SK-N-SH (cell line): ENCODE measurements around the gene SEC24B. TPM values are rescaled to one million over a fixed set of nuclear protein-coding genes. Genes with fewer than 3 reads are reported as not detected.
A peak's percentile ranks its signal among the peaks of the same experiment; 100 is the strongest.

ENCODE experiments used
- CTCF ChIA-PET: fragments of 300-600, 350-600 bp; formaldehyde crosslinking; extraction: SDS; loops from one replicate; lab custom pipeline; 2021; lab: Yijun Ruan, JAX
- POLR2A ChIA-PET: fragments of 350-600 bp; sonication (Branson Sonifier 250); formaldehyde crosslinking; extraction: SDS; loops from one replicate; lab custom pipeline; 2020; ENCODE audit warnings: antibody characterized with exemption, inconsistent platforms; lab: Yijun Ruan, JAX
- DNase-seq: peaks from one replicate; pipeline ENCODE4 v3.0.0; 2012
- H2AFZ ChIP-seq: fragments of 200-600 bp; sonication (generic); 2 replicates; pipeline ENCODE4 v1.8.1; 2016; ENCODE audit warnings: antibody characterized with exemption, mild to moderate bottlenecking, low read depth
- H3F3A ChIP-seq: fragments of 200-600 bp; sonication (generic); replicated peaks from 2 replicates; pipeline ENCODE3; 2016; ENCODE audit warnings: antibody characterized with exemption, mild to moderate bottlenecking; ENCODE audit not compliant: insufficient read depth
- H3K27ac ChIP-seq, 2 experiments: fragments of 200-500 bp in 1 of 2; fragments of 200-600 bp in 1 of 2; sonication (Bioruptor generic) in 1 of 2; sonication (generic), shearing (Covaris generic) in 1 of 2; 2 replicates each; pipeline versions ENCODE4 v1.5.1 to v1.6.1; 2014 to 2016; ENCODE audit warnings: low read depth in 2 of 2, inconsistent platforms in 1 of 2, low read length in 1 of 2, mild to moderate bottlenecking in 1 of 2, mixed read lengths in 1 of 2
- H3K27me3 ChIP-seq: fragments of 200-600 bp; sonication (generic), shearing (Covaris generic); 2 replicates; pipeline ENCODE4 v1.6.1; 2016; ENCODE audit warnings: mixed run types; ENCODE audit not compliant: insufficient read depth
- H3K36me3 ChIP-seq, 2 experiments: fragments of 200-500 bp in 1 of 2; fragments of 200-600 bp in 1 of 2; sonication (Bioruptor generic) in 1 of 2; sonication (generic) in 1 of 2; replicated peaks in 1 of 2; 2 replicates each; pipeline versions ENCODE3 to v1.5.1; 2014 to 2016; ENCODE audit warnings: low read length in 1 of 2, mild to moderate bottlenecking in 1 of 2; ENCODE audit not compliant: insufficient read depth in 2 of 2, control insufficient read depth in 1 of 2
- H3K4me1 ChIP-seq, 2 experiments: fragments of 200-500 bp in 1 of 2; fragments of 200-600 bp in 1 of 2; sonication (Bioruptor generic) in 1 of 2; sonication (generic), shearing (Covaris generic) in 1 of 2; 2 replicates each; pipeline versions ENCODE4 v1.5.1 to v1.6.1; 2014 to 2016; ENCODE audit warnings: low read depth in 1 of 2, low read length in 1 of 2, mixed run types in 1 of 2; ENCODE audit not compliant: insufficient read depth in 2 of 2, control insufficient read depth in 1 of 2
- H3K4me2 ChIP-seq: fragments of 200-600 bp; sonication (generic), shearing (Covaris generic); 2 replicates; pipeline ENCODE4 v1.6.1; 2017; ENCODE audit warnings: mixed run types
- H3K4me3 ChIP-seq, 2 experiments: fragments of 200-500 bp in 1 of 2; fragments of 200-600 bp in 1 of 2; sonication (Bioruptor generic) in 1 of 2; sonication (generic), shearing (Covaris generic) in 1 of 2; 2 replicates each; pipeline versions ENCODE4 v1.5.1 to v1.8.1; 2014 to 2016; ENCODE audit warnings: low read depth in 2 of 2, inconsistent platforms in 1 of 2, low read length in 1 of 2, mild to moderate bottlenecking in 1 of 2, mixed read lengths in 1 of 2, moderate library complexity in 1 of 2
- H3K79me2 ChIP-seq: fragments of 200-600 bp; sonication (generic); 2 replicates; pipeline ENCODE4 v1.8.1; 2017; ENCODE audit warnings: mild to moderate bottlenecking; ENCODE audit not compliant: insufficient read depth
- H3K9ac ChIP-seq: fragments of 200-600 bp; sonication (generic); 2 replicates; pipeline ENCODE4 v1.6.1; 2017; ENCODE audit warnings: mixed run types
- H3K9me2 ChIP-seq: fragments of 200-600 bp; sonication (generic); 2 replicates; pipeline ENCODE4 v1.6.1; 2017; ENCODE audit warnings: mixed run types
- H3K9me3 ChIP-seq: fragments of 200-600 bp; sonication (generic); 2 replicates; pipeline ENCODE4 v1.6.1; 2017; ENCODE audit warnings: mixed run types, mild to moderate bottlenecking, moderate library complexity
- H4K20me1 ChIP-seq: fragments of 200-600 bp; sonication (generic); 2 replicates; pipeline ENCODE4 v1.6.1; 2017; ENCODE audit warnings: mild to moderate bottlenecking, mixed run types; ENCODE audit not compliant: insufficient read depth
- CHD2 ChIP-seq: fragments of 150-350 bp; IDR thresholded peaks from 2 replicates; pipeline ENCODE4 v1.6.1; 2018; ENCODE audit warnings: low read length; ENCODE audit not compliant: partially characterized antibody
- ELF1 ChIP-seq: IDR thresholded peaks from 2 replicates; pipeline ENCODE4 v1.4.0; 2012
- EP300 ChIP-seq, 2 experiments: IDR thresholded peaks; 2 replicates each; pipeline versions ENCODE4 v1.4.0 to v1.6.1; 2012; ENCODE audit warnings: borderline replicate concordance in 1 of 2, low read depth in 1 of 2, low read length in 1 of 2
- FOSL2 ChIP-seq: IDR thresholded peaks from 2 replicates; pipeline ENCODE4 v1.4.0; 2012; ENCODE audit warnings: low read depth, mild to moderate bottlenecking, moderate library complexity, borderline replicate concordance
- GABPA ChIP-seq: IDR thresholded peaks from 2 replicates; pipeline ENCODE4 v1.4.0; 2012; ENCODE audit warnings: low read depth, mild to moderate bottlenecking
- GATA2 ChIP-seq: sonication (generic); formaldehyde crosslinking; IDR thresholded peaks from 2 replicates; pipeline ENCODE4 v1.5.0; 2020; ENCODE audit warnings: mild to moderate bottlenecking, missing genetic modification reagents
- IRF3 ChIP-seq: fragments of 150-350 bp; IDR thresholded peaks from 2 replicates; pipeline ENCODE4 v1.6.1; 2016; ENCODE audit warnings: mild to moderate bottlenecking, low read depth, low read length
- MAX ChIP-seq: IDR thresholded peaks from 2 replicates; pipeline ENCODE4 v1.4.0; 2012; ENCODE audit warnings: low read depth
- NFIC ChIP-seq: IDR thresholded peaks from 2 replicates; pipeline ENCODE4 v1.4.0; 2012; ENCODE audit warnings: borderline replicate concordance
- NRF1 ChIP-seq: IDR thresholded peaks from 2 replicates; pipeline ENCODE4 v1.6.1; 2012; ENCODE audit warnings: low read depth, mild to moderate bottlenecking, low read length
- PBX3 ChIP-seq: IDR thresholded peaks from 2 replicates; pipeline ENCODE4; 2012
- RAD21 ChIP-seq: IDR thresholded peaks from 2 replicates; pipeline ENCODE4 v1.6.1; 2012; ENCODE audit warnings: mild to moderate bottlenecking, low read length
- RFX5 ChIP-seq: IDR thresholded peaks from 2 replicates; pipeline ENCODE4 v1.6.1; 2012; ENCODE audit warnings: mild to moderate bottlenecking, improper control_type of control experiment, low read length
- RXRA ChIP-seq: IDR thresholded peaks from 2 replicates; pipeline ENCODE4 v1.4.0; 2012; ENCODE audit warnings: low read depth, mild to moderate bottlenecking, borderline replicate concordance
- SMC3 ChIP-seq: IDR thresholded peaks from 2 replicates; pipeline ENCODE4 v1.6.1; 2012; ENCODE audit warnings: low read depth, low read length, improper control_type of control experiment
- TAF1 ChIP-seq: IDR thresholded peaks from 2 replicates; pipeline ENCODE4 v1.6.1; 2012; ENCODE audit warnings: low read depth, mild to moderate bottlenecking, low read length, moderate library complexity, borderline replicate concordance
- TEAD4 ChIP-seq: IDR thresholded peaks from 2 replicates; pipeline ENCODE4 v1.4.0; 2012; ENCODE audit warnings: mild to moderate bottlenecking, borderline replicate concordance; ENCODE audit not compliant: insufficient read depth
- YY1 ChIP-seq: IDR thresholded peaks from 2 replicates; pipeline ENCODE4 v1.4.0; 2012; ENCODE audit warnings: low read depth, mild to moderate bottlenecking
- WGBS: methylation state at CpG from one replicate; pipeline ENCODE4 v1.1.6; 2017; ENCODE audit warnings: low lambda C conversion rate; 5-methylcytosine and 5-hydroxymethylcytosine counted together
- polyA plus RNA-seq, 3 experiments: library from polyadenylated mRNA; depleted of rRNA; stranded (reverse); fragments of >200 nt; gene quantifications; 2 replicates each; pipeline ENCODE4 v1.2.3, GENCODE V29; 2012
- TF ChIP-seq, protein P1 (sequence below): fragments of 200-600 bp; sonication (generic); IDR thresholded peaks from 2 replicates; pipeline ENCODE4 v1.6.1; 2017; ENCODE audit warnings: antibody characterized with exemption, mild to moderate bottlenecking, moderate library complexity
- TF ChIP-seq, protein P2 (sequence below): IDR thresholded peaks from 2 replicates; pipeline ENCODE4 v1.4.0; 2012; ENCODE audit warnings: low read depth, borderline replicate concordance
- TF ChIP-seq, protein P3 (sequence below): IDR thresholded peaks from 2 replicates; pipeline ENCODE4 v1.4.0; 2012; ENCODE audit warnings: low read depth, borderline replicate concordance
- TF ChIP-seq, protein P4 (sequence below): IDR thresholded peaks from 2 replicates; pipeline ENCODE4 v1.6.1; 2012; ENCODE audit warnings: mild to moderate bottlenecking, low read depth, low read length, moderate library complexity

The SEC24B gene
- polyA plus RNA-seq, 1 of the 3 experiments (the other 2 are of a cell fraction), result 23.0 TPM

DNA sequence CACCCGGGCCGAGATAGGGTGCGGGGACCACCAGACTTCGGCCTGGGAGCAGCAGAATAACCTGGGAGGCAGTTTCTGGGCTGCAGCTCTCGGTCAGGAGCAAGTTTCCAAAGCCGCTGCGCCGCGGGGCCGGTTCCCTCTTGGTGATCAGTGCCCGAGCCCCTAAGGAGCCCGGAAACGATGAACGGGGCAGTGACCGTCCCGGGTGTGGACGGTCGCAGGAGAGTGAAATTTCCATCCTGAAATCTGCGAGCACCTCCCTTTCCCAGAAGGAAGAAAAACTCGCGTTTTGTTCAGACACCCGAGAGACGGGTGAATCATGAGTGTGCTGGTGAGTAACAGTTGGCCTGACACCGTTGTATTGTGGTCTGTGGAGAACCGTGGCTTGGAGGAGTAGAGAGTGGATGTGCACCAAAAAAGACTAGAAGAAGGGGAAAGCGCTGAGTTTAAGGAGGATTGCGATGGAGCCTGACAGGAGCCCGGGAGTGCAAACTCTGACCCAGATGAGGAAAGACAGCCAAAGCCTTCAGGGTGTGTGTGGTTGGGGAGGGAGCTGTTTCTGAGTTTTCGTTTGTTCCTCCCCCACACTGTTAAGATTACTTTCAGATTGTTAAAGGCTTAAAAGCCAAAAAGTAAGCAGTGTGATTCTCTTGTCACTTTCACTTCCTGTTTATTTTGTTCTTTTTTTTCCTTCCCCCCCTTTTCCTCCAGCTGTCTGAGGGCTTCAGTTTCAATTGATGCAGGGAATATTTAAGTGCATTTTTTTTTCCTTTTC, 127.3 kb downstream of the SEC24B start:
- Histone ChIP-seq H3K4me2 (peak overlapping the region; percentile 93), H4K20me1 (no peaks in the 10 kb centered on the region), H3K9me2 (no peaks in the 10 kb centered on the region), H3K9ac (peak overlapping the region; percentile 78), H3F3A (peaks cover 14% of the 10 kb centered on the region), H3K4me3 (peak overlapping the region; percentile 84 to 90), H3K36me3 (no peaks in the 10 kb centered on the region), H3K4me1 (peaks cover 7% of the 10 kb centered on the region in 2 experiments; a peak in 2 of 4 replicates), H3K79me2 (peaks cover 35% of the 10 kb centered on the region), H3K9me3 (no peaks in the 10 kb centered on the region), H2AFZ (peak overlapping the region; percentile 80), H3K27ac (peak overlapping the region; percentile 39 to 66), H3K27me3 (no peaks in the 10 kb centered on the region)
- POLR2A ChIA-PET, result no interaction called here
- WGBS, result 2% methylated on average over 25 of the region's 29 CpGs
- CTCF ChIA-PET, result no interaction called here
- peak; percentile 53 for DNase-seq
- TF ChIP-seq GABPA (no peak), NRF1 (no peak), RFX5 (no peak), PBX3 (no peak), GATA2 (CRISPR knock-in tag) (no peak), MAX (no peak), RAD21 (0 out of 2 replicates have a peak, but pooled peaks have one; percentile 6), ELF1 (no peak), NFIC (no peak), IRF3 (no peak), EP300 (IDR thresholded peaks at IDR 0.05; ENCODE audit: borderline replicate concordance in 1 of 2, low read depth in 1 of 2, low read length in 1 of 2) (no peak), TEAD4 (no peak), TAF1 (0 out of 2 replicates have a peak, but pooled peaks have one; percentile 7), SMC3 (no peak), RXRA (no peak), YY1 (no peak), FOSL2 (peak; percentile 54; the same call in 1 of the 2 replicates), CHD2 (no peak)
- TF ChIP-seq, protein P1, sequence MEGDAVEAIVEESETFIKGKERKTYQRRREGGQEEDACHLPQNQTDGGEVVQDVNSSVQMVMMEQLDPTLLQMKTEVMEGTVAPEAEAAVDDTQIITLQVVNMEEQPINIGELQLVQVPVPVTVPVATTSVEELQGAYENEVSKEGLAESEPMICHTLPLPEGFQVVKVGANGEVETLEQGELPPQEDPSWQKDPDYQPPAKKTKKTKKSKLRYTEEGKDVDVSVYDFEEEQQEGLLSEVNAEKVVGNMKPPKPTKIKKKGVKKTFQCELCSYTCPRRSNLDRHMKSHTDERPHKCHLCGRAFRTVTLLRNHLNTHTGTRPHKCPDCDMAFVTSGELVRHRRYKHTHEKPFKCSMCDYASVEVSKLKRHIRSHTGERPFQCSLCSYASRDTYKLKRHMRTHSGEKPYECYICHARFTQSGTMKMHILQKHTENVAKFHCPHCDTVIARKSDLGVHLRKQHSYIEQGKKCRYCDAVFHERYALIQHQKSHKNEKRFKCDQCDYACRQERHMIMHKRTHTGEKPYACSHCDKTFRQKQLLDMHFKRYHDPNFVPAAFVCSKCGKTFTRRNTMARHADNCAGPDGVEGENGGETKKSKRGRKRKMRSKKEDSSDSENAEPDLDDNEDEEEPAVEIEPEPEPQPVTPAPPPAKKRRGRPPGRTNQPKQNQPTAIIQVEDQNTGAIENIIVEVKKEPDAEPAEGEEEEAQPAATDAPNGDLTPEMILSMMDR, result no peak
- TF ChIP-seq, protein P2, sequence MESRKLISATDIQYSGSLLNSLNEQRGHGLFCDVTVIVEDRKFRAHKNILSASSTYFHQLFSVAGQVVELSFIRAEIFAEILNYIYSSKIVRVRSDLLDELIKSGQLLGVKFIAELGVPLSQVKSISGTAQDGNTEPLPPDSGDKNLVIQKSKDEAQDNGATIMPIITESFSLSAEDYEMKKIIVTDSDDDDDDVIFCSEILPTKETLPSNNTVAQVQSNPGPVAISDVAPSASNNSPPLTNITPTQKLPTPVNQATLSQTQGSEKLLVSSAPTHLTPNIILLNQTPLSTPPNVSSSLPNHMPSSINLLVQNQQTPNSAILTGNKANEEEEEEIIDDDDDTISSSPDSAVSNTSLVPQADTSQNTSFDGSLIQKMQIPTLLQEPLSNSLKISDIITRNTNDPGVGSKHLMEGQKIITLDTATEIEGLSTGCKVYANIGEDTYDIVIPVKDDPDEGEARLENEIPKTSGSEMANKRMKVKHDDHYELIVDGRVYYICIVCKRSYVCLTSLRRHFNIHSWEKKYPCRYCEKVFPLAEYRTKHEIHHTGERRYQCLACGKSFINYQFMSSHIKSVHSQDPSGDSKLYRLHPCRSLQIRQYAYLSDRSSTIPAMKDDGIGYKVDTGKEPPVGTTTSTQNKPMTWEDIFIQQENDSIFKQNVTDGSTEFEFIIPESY, result no peak
- TF ChIP-seq, protein P3, sequence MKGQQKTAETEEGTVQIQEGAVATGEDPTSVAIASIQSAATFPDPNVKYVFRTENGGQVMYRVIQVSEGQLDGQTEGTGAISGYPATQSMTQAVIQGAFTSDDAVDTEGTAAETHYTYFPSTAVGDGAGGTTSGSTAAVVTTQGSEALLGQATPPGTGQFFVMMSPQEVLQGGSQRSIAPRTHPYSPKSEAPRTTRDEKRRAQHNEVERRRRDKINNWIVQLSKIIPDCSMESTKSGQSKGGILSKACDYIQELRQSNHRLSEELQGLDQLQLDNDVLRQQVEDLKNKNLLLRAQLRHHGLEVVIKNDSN, result no peak
- TF ChIP-seq, protein P4, sequence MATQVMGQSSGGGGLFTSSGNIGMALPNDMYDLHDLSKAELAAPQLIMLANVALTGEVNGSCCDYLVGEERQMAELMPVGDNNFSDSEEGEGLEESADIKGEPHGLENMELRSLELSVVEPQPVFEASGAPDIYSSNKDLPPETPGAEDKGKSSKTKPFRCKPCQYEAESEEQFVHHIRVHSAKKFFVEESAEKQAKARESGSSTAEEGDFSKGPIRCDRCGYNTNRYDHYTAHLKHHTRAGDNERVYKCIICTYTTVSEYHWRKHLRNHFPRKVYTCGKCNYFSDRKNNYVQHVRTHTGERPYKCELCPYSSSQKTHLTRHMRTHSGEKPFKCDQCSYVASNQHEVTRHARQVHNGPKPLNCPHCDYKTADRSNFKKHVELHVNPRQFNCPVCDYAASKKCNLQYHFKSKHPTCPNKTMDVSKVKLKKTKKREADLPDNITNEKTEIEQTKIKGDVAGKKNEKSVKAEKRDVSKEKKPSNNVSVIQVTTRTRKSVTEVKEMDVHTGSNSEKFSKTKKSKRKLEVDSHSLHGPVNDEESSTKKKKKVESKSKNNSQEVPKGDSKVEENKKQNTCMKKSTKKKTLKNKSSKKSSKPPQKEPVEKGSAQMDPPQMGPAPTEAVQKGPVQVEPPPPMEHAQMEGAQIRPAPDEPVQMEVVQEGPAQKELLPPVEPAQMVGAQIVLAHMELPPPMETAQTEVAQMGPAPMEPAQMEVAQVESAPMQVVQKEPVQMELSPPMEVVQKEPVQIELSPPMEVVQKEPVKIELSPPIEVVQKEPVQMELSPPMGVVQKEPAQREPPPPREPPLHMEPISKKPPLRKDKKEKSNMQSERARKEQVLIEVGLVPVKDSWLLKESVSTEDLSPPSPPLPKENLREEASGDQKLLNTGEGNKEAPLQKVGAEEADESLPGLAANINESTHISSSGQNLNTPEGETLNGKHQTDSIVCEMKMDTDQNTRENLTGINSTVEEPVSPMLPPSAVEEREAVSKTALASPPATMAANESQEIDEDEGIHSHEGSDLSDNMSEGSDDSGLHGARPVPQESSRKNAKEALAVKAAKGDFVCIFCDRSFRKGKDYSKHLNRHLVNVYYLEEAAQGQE, result no peak
